Measurements from ENCODE around the gene LSAMP. TPM values are rescaled to one million over a fixed set of nuclear protein-coding genes. Genes with fewer than 3 reads are reported as not detected.

Gene LSAMP
- total RNA-seq, 2 donors from 2014 or later: 1.1 to 5.9 TPM

GRCh38 chr3:116474032-116474780, 28.9 kb upstream of the LSAMP start:
- H3K4me3 ChIP-seq: no peak overlapping the region
- TF ChIP-seq CTCF (IDR thresholded peaks at IDR 0.05): no peak
- intact Hi-C loops (cut with DNase I): no loop called here
- H3K4me1 ChIP-seq: no peaks in the 10 kb centered on the region
- no peak overlapping the region for H3K9ac ChIP-seq (ENCODE audit: low read depth in 2 of 2, low read length in 2 of 2)
- H3K27me3 ChIP-seq: no peaks in the 10 kb centered on the region
- H3K27ac ChIP-seq: no peak overlapping the region
- H3K9me3 ChIP-seq: no peaks in the 10 kb centered on the region
- no peaks in the 10 kb centered on the region for H3K36me3 ChIP-seq
- DNase-seq: no peak

- Histone ChIP-seq H3K9ac (ENCODE audit: low read depth in 2 of 2, low read length in 2 of 2) (no peak overlapping the region), H3K27me3 (no peaks in the 10 kb centered on the region), H3K36me3 (no peaks in the 10 kb centered on the region), H3K27ac (no peak overlapping the region), H3K4me1 (no peaks in the 10 kb centered on the region), H3K9me3 (no peaks in the 10 kb centered on the region), H3K4me3 (no peak overlapping the region)
- no peak for DNase-seq
- intact Hi-C loops (cut with DNase I): no loop called here
- no peak for TF ChIP-seq CTCF (IDR thresholded peaks at IDR 0.05)
These were observed 28.3 kb upstream of the LSAMP start for GRCh38 chr3:116473602-116474001.

GRCh38 chr3:116470605-116471197, 25.4 kb upstream of the LSAMP start:
- Histone ChIP-seq H3K9ac (ENCODE audit: low read depth in 2 of 2, low read length in 2 of 2) (no peak overlapping the region), H3K9me3 (no peaks in the 10 kb centered on the region), H3K27me3 (no peaks in the 10 kb centered on the region), H3K27ac (no peak overlapping the region), H3K4me1 (no peaks in the 10 kb centered on the region), H3K36me3 (no peaks in the 10 kb centered on the region), H3K4me3 (no peak overlapping the region)
- no peak for TF ChIP-seq CTCF (IDR thresholded peaks at IDR 0.05)
- intact Hi-C loops (cut with DNase I): no loop called here
- DNase-seq: no peak

GRCh38 chr3:116469546-116469945, 24.3 kb upstream of the LSAMP start:
- Histone ChIP-seq H3K36me3 (no peaks in the 10 kb centered on the region), H3K9me3 (no peaks in the 10 kb centered on the region), H3K4me1 (no peaks in the 10 kb centered on the region), H3K4me3 (no peak overlapping the region), H3K27me3 (no peaks in the 10 kb centered on the region), H3K9ac (ENCODE audit: low read depth in 2 of 2, low read length in 2 of 2) (no peak overlapping the region), H3K27ac (no peak overlapping the region)
- TF ChIP-seq CTCF (IDR thresholded peaks at IDR 0.05): no peak
- intact Hi-C loops (cut with DNase I): no loop called here
- DNase-seq: no peak

GRCh38 chr3:116464276-116464798, 19.1 kb upstream of the LSAMP start:
- Histone ChIP-seq H3K9me3 (no peaks in the 10 kb centered on the region), H3K27ac (no peak overlapping the region), H3K4me3 (no peak overlapping the region), H3K36me3 (no peaks in the 10 kb centered on the region), H3K9ac (ENCODE audit: low read depth in 2 of 2, low read length in 2 of 2) (no peak overlapping the region), H3K27me3 (no peaks in the 10 kb centered on the region), H3K4me1 (no peaks in the 10 kb centered on the region)
- TF ChIP-seq CTCF (IDR thresholded peaks at IDR 0.05): no peak
- intact Hi-C loops (cut with DNase I): no loop called here
- no peak for DNase-seq

Measured in colonic mucosa (tissue), 4 donors.